H1 (cell line): ENCODE results near the gene RNF38. TPM values are rescaled to one million over a fixed set of nuclear protein-coding genes. Genes with fewer than 3 reads are reported as not detected.

ENCODE experiments used
- ASH2L ChIP-seq: fragments of 200-600, 300-600 bp; sonication (generic); IDR thresholded peaks from one replicate; pipeline ENCODE4 v1.7.1; 2017; ENCODE audit warnings: low read length
- BCL11A ChIP-seq, 2 experiments: IDR thresholded peaks; one replicate each; pipeline ENCODE4 v1.6.1; 2011; ENCODE audit warnings: low read depth in 2 of 2, low read length in 2 of 2, mild to moderate bottlenecking in 2 of 2
- CBX5 ChIP-seq: fragments of 300-800, 300-1000 bp; sonication (generic); IDR thresholded peaks from 2 replicates; pipeline ENCODE4 v1.7.1; 2016; ENCODE audit warnings: antibody characterized with exemption, low read length, low read depth
- CHD7 ChIP-seq: fragments of 300-600 bp; sonication (generic); IDR thresholded peaks from 2 replicates; pipeline ENCODE4 v1.7.1; 2012; ENCODE audit warnings: low read length, moderate library complexity, mild to moderate bottlenecking, inconsistent platforms; ENCODE audit not compliant: insufficient replicate concordance
- KDM1A ChIP-seq: fragments of 200-600, 300-600 bp; sonication (generic); IDR thresholded peaks from 2 replicates; pipeline ENCODE4 v1.7.1; 2016; ENCODE audit warnings: mild to moderate bottlenecking, low read length, borderline replicate concordance
- RNF2 ChIP-seq: fragments of 200-900, 300-1000 bp; sonication (generic); IDR thresholded peaks from 2 replicates; pipeline ENCODE4 v1.7.1; 2016; ENCODE audit warnings: borderline replicate concordance, low read depth, mild to moderate bottlenecking, antibody characterized with exemption, low read length; ENCODE audit not compliant: poor library complexity, severe bottlenecking; ENCODE audit errors: missing control alignments
- SRF ChIP-seq: IDR thresholded peaks from 2 replicates; pipeline ENCODE4 v1.6.1; 2011; ENCODE audit warnings: mild to moderate bottlenecking, low read depth, low read length, moderate library complexity
- USF2 ChIP-seq: IDR thresholded peaks from 2 replicates; pipeline ENCODE4 v1.6.1; 2011; ENCODE audit warnings: low read length, improper control_type of control experiment
- polyA plus RNA-seq, 7 experiments: library from polyadenylated mRNA; depleted of rRNA in 3 of 7; stranded (reverse) in 5 of 7; unstranded in 2 of 7; fragments of >200 nt in 5 of 7; fragments of 200-250 nt in 2 of 7; gene quantifications; 1 replicate in 5 of 7; 2 replicates in 1 of 7; 4 replicates in 1 of 7; pipeline versions ENCODE4 v1.2.1 to v1.2.3, GENCODE V29; 2011 to 2013; ENCODE audit warnings: missing spikeins in 2 of 7, mixed read lengths in 2 of 7
- total RNA-seq: library from RNA; stranded (reverse); fragmentation: NEBNext Ultra II Directional; extraction: Animal tissue kit (Norgen Biotek cat#: 25700); gene quantifications from 2 replicates; pipeline ENCODE4 v1.2.1, GENCODE V29; 2021

RNF38 gene
- total and polyA plus RNA-seq, 2 of the 8 experiments (the other 6 are each of a cell fraction or from before 2014, with no cell fraction given) = 54.9 to 60.9 TPM

- TF ChIP-seq CHD7 = no peak
- no peak for TF ChIP-seq USF2
- TF ChIP-seq ASH2L = no peak
- TF ChIP-seq RNF2 = no peak
- TF ChIP-seq SRF = no peak
- no peak for TF ChIP-seq CBX5
- no peak for TF ChIP-seq KDM1A
- no peak for TF ChIP-seq BCL11A (IDR thresholded peaks at IDR 0.05; ENCODE audit: low read depth in 2 of 2, low read length in 2 of 2)
Observed at GRCh38 chr9:36445800-36446361, 45.8 kb upstream of the RNF38 start (continued).
